GM12872 (cell line): ENCODE measurements around the gene TRIM14.
A peak's percentile ranks its signal among the peaks of the same experiment; 100 is the strongest.

ENCODE experiments used
- TF ChIP-seq, protein P1 (sequence below): IDR thresholded peaks from 3 replicates; pipeline ENCODE4 v1.5.1; 2011; ENCODE audit warnings: low read depth, mild to moderate bottlenecking, low read length, moderate library complexity; ENCODE audit not compliant: insufficient read depth

Gene TRIM14

DNA sequence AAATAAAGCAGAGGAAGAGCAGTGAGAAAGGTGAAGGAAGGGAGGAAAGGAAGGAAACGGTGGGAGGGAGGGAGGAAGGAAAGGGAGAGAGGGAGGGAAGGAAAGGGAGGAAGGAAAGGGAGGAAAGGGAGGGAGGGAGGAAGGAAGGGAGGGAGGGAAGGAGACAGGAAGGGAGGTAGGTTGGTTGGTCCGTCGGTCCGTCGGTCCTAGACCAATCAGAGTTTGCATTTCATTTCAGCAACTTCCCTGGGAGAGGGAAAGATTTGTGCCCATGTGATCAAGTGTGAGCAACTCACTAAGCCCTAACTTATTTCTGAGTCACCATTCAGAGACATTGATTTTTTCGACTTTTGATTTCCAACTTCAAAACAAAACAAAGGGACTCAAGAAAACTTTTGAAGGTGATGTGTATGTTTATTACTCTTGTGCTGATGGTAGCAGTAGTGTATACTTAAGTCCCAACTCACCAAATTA is 43.7 kb downstream of the TRIM14 start:
- TF ChIP-seq, protein P1, sequence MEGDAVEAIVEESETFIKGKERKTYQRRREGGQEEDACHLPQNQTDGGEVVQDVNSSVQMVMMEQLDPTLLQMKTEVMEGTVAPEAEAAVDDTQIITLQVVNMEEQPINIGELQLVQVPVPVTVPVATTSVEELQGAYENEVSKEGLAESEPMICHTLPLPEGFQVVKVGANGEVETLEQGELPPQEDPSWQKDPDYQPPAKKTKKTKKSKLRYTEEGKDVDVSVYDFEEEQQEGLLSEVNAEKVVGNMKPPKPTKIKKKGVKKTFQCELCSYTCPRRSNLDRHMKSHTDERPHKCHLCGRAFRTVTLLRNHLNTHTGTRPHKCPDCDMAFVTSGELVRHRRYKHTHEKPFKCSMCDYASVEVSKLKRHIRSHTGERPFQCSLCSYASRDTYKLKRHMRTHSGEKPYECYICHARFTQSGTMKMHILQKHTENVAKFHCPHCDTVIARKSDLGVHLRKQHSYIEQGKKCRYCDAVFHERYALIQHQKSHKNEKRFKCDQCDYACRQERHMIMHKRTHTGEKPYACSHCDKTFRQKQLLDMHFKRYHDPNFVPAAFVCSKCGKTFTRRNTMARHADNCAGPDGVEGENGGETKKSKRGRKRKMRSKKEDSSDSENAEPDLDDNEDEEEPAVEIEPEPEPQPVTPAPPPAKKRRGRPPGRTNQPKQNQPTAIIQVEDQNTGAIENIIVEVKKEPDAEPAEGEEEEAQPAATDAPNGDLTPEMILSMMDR, result no peak

DNA sequence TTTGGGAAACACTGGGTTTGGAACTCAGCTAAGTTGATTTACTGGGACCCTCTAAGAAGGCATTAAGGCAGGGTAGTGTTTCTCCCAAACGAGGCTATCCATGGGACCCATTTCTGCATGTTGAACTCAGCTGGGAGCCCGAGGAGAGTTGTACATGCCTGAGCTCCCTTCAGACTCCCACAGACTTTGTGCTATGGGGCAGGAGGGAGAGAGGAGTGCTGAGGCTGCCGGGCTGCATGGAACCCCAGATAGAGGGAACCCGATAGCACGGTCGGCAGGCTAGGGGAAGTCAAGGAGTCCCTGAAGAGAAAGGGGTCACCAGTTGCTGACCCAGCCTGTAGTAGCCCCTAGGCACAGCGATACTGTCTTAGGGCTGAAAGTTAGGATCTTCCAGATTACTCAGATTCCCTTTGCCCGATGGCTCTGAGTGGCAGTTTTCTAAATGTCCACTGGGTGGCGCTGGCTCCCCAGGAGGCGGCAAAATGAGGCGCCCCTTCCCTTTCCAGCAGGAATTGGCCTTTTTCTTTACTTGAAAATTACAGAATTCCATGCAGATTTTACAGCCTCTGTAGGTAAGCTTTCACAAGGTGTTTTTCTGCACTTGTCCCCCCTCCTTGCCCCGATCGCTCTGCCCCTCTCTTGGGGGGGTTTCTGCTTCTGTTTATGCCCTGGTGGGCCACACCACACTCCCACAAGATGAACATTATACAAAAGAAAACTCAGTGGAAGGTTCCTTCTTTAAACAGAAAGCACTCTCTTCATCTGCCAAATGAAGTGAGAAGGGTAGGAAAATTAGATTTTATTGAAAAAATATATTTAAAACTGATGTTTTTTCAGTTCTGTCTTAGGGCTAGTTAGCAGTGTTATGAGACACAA is 44.7 kb downstream of the TRIM14 start:
- TF ChIP-seq, protein P1, result peak; percentile 94

DNA sequence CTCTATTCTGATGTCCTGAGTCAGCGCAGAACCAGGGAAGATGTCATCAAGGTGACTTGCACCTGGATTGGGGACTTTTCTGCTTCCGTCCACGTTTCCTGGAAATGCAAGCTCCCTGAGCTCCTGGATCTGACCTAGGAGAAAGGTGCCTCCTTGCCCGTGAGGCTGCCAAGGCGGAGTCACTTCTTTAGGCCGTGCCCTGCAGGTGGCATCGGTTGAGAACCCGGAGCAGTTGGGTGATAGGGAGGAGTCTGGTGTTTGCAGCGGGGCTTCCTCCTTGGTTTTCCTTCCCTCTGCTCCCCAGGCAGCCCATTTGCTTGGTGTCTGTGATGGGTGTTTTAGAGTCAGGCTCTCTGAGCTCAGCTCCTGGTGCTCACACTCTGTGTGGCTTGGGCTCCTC is 47.3 kb downstream of the TRIM14 start:
- TF ChIP-seq, protein P1, result no peak

DNA sequence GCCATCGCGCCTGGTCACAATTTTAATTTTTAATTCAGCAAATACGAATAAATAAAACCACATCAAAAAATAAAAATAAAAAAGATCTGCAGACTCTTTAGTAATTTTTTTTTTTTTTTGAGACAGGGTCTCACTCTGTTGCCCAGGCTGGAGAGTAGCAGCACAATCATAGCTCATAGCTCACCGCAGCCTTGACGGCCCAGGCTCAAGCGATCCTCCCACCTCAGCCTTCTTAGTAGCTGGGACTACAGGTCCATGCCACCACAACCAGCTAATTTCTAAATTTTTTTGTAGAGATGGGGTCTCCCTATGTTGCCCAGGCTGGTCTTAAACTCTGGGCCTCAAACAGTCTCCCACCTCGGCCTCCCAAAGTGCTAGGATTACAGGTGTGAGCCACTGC is 48.3 kb downstream of the TRIM14 start:
- TF ChIP-seq, protein P1, result no peak

DNA sequence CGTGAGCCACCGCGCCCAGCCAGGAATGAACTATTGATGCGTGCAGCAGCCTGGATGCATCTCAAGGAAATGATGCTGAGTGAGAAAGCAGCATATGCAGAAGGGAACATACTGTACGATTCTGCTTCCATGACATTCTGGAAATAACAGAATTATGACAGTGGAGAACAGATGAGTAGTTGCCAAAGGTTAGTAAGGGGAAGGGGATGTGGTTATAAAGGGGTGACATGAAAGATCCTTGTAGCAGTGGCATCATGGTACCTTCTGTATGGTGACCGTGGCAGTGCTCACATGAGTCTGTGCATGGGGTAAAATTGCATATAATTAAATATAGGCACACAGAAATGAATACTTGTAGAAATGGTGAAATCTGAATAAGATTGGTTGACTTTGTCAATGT is 49.5 kb downstream of the TRIM14 start:
- TF ChIP-seq, protein P1, result no peak

DNA sequence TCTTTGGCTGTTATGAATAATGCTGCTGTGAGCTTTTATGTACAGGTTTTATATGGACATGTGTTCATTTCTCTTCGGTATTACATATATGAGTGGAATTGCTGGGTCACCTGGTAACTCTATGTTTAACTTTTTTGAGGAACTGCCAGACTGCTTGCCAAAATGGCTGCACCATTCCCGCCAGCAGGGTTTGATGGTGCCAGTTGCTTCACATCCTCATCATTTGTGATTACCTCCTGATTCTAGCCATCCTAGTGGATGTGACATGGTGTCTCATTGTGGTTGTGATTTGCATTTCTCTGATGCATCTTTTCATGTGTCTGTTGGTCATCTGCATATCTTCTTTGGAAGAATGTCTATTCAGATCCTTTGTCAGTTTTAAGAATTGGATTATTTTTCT is 51.8 kb downstream of the TRIM14 start:
- TF ChIP-seq, protein P1, result no peak

DNA sequence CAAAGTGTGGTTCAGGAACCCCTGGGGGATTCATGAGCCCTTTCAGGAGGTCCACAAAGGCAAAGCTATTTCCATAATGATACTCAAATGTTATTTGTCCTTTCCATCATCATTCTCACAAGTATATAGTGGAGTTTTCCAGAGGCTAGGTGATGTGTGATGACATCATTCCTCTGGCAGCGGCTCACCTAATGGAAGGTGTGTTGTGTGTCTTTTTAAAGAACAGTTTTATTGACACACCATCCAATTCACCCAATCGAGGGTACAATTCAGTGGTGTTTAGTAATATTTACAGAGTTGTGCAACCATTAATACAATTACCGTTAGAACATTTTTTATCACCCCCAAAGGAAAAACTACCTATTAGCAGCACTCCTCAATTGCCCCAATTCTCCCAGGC is 52.8 kb downstream of the TRIM14 start:
- TF ChIP-seq, protein P1, result no peak
